Ramos (cell line): ENCODE results near the gene NFATC2.

Experiments
- in situ Hi-C: fragments of 300-500 bp; cut with MboI; formaldehyde crosslinking; loops from one replicate; pipeline ENCODE4 v1.14.3; 2022; ENCODE audit warnings: low sequenced_read_pairs; ENCODE audit not compliant: unreplicated experiment

The NFATC2 gene

GRCh38 chr20:51387125-51387875, 155.2 kb downstream of the NFATC2 start:
- in situ Hi-C loops: no loop called here

- in situ Hi-C loops: no loop called here
These were observed 155.9 kb downstream of the NFATC2 start for GRCh38 chr20:51386586-51386985.

GRCh38 chr20:51385646-51386530, 156.6 kb downstream of the NFATC2 start:
- in situ Hi-C loops: no loop called here

GRCh38 chr20:51384875-51385274, 157.6 kb downstream of the NFATC2 start:
- in situ Hi-C loops: no loop called here

GRCh38 chr20:51383891-51384510, 158.5 kb downstream of the NFATC2 start:
- in situ Hi-C loops: no loop called here

- in situ Hi-C loops: no loop called here
These were observed 159.3 kb downstream of the NFATC2 start for GRCh38 chr20:51382986-51383821.

- in situ Hi-C loops: no loop called here
These were observed 160.2 kb downstream of the NFATC2 start for GRCh38 chr20:51382111-51382985.

- in situ Hi-C loops: no loop called here
These were observed 161.0 kb downstream of the NFATC2 start for GRCh38 chr20:51381557-51381956.

GRCh38 chr20:51380401-51381385, 161.8 kb downstream of the NFATC2 start:
- in situ Hi-C loops: no loop called here

GRCh38 chr20:51379601-51380341, 162.7 kb downstream of the NFATC2 start:
- in situ Hi-C loops: no loop called here

- in situ Hi-C loops: no loop called here
These were observed 164.2 kb downstream of the NFATC2 start for GRCh38 chr20:51378171-51378928.

GRCh38 chr20:51377132-51377531, 165.4 kb downstream of the NFATC2 start:
- in situ Hi-C loops: no loop called here

GRCh38 chr20:51376111-51376510, 166.4 kb downstream of the NFATC2 start:
- in situ Hi-C loops: no loop called here

GRCh38 chr20:51375561-51375960, 167.0 kb downstream of the NFATC2 start:
- in situ Hi-C loops: no loop called here

GRCh38 chr20:51374961-51375360, 167.6 kb downstream of the NFATC2 start:
- in situ Hi-C loops: loop anchor here (5.0 kb wide), 1 partner anchor 252 kb away; no protein-coding TSS in a partner anchor

- in situ Hi-C loops: loop anchor here (5.0 kb wide), 1 partner anchor 253 kb away; no protein-coding TSS in a partner anchor
These were observed 168.1 kb downstream of the NFATC2 start for GRCh38 chr20:51374456-51374830.
